ENCODE results near the gene LEMD3. TPM values are rescaled to one million over a fixed set of nuclear protein-coding genes. Genes with fewer than 3 reads are reported as not detected.

Gene LEMD3
- polyA plus RNA-seq, 1 donor from 2014 or later: 45.4 TPM

DNA sequence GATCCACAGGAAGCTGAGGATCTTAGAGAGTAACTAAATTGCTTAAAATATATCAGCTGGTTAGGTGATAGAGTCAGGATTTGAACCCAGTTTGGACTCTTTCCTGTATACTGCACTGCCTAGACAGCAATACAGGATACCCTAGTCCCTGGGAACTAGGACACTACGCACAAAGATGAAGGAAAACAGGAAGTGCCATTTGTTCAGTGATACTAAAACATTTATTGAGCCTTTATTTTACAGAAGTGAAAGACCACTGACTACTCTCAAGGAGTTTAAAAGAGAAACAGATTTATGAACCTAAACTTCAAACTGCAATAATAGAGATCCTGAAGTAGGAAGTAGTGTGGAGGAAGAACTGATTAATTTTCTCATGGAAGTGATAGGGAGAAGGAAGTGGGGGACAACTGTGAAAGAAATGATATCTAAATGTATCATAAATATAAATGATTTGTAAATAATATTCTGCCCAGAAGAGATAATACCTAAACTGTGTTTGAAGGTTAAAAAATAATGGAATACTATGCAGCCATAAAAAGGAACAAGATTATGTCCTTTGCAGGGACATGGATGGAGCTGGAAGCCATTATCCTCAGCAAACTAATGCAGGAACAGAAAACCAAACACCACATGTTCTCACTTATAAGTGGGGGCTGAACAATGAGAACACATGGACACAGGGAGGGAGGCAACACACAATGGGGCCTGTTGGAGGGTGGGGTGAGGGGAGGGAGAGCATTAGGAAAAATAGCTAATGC, 127.3 kb downstream of the LEMD3 start:
- H3K36me3 Mint-ChIP-seq: no peaks in the 10 kb centered on the region

More for the DNA sequence above, 127.3 kb downstream of the LEMD3 start:
- peaks cover 12% of the 10 kb centered on the region for H3K27me3 Mint-ChIP-seq
- peaks cover 0 to 3% (median 0%) of the 10 kb centered on the region in 3 donors for H3K4me1 Mint-ChIP-seq
- no peak overlapping the region for H3K4me3 Mint-ChIP-seq
- no peak overlapping the region for H3K27ac Mint-ChIP-seq
- H3K9me3 Mint-ChIP-seq: peaks cover 0 to 7% (median 3%) of the 10 kb centered on the region in 3 donors

Other genes starting within 250 kb of the LEMD3 start
- not detected for gene WIF1, start 48.3 kb upstream of the LEMD3 start, polyA plus RNA-seq
- gene MSRB3, start 109.1 kb downstream of the LEMD3 start, polyA plus RNA-seq: not detected

Data from IgD-negative memory B cell (primary cell).